ENCODE measurements around the gene MYO7B. TPM values are rescaled to one million over a fixed set of nuclear protein-coding genes. Genes with fewer than 3 reads are reported as not detected.

Gene MYO7B
- total and polyA plus RNA-seq, 12 donors, result 0.13 to 1.5 (median 0.32) TPM; not detected in 1

- Histone ChIP-seq H3K4me3 (no peak overlapping the region), H3K4me1 (replicated peaks in 1 of 2) (no peaks in the 10 kb centered on the region), H3K9me3 (replicated peaks in 1 of 3) (no peaks in the 10 kb centered on the region), H3K27me3 (no peaks in the 10 kb centered on the region), H3K27ac (no peak overlapping the region), H3K36me3 (replicated peaks in 1 of 2) (no peaks in the 10 kb centered on the region)
- WGBS, 4 donors, result 88 to 89% (median 88%) methylated on average over 8 of the region's 8 CpGs
- DNase-seq, result peak in 1 of 7 donors; percentile 7
- intact Hi-C loops (cut with DNase I), result no loop called here
- no peak for TF ChIP-seq CTCF (IDR thresholded peaks at IDR 0.05)
- no peak for TF ChIP-seq POLR2A (IDR thresholded peaks at IDR 0.05)
Measured at GRCh38 chr2:127604986-127605385, 69.5 kb downstream of the MYO7B start.

- Histone ChIP-seq H3K27me3 (no peaks in the 10 kb centered on the region), H3K4me1 (replicated peaks in 1 of 2) (no peaks in the 10 kb centered on the region), H3K4me3 (no peak overlapping the region), H3K9me3 (replicated peaks in 1 of 3) (no peaks in the 10 kb centered on the region), H3K27ac (no peak overlapping the region), H3K36me3 (replicated peaks in 1 of 2) (no peaks in the 10 kb centered on the region)
- 79 to 87% (median 86%) methylated on average over 7 of the region's 7 CpGs for WGBS, 4 donors
- DNase-seq, result peak in 1 of 7 donors; percentile 5
- intact Hi-C loops (cut with DNase I), result no loop called here
- TF ChIP-seq CTCF (IDR thresholded peaks at IDR 0.05), result no peak
- TF ChIP-seq POLR2A (IDR thresholded peaks at IDR 0.05), result no peak
Measured at GRCh38 chr2:127605691-127606263, 70.3 kb downstream of the MYO7B start.

- no peak for TF ChIP-seq CTCF (IDR thresholded peaks at IDR 0.05)
- TF ChIP-seq POLR2A (IDR thresholded peaks at IDR 0.05), result no peak
- no peaks in the 10 kb centered on the region for H3K27me3 ChIP-seq
- 86 to 95% (median 91%) methylated on average over 11 to 17 of the region's 17 CpGs for WGBS, 4 donors
- no peak overlapping the region for H3K27ac ChIP-seq
- H3K9me3 ChIP-seq (replicated peaks in 1 of 3), result no peaks in the 10 kb centered on the region
- no peaks in the 10 kb centered on the region for H3K36me3 ChIP-seq (replicated peaks in 1 of 2)
- no peaks in the 10 kb centered on the region for H3K4me1 ChIP-seq (replicated peaks in 1 of 2)
- H3K4me3 ChIP-seq, result no peak overlapping the region
- intact Hi-C loops (cut with DNase I), result no loop called here
- peak in 2 of 7 donors; percentile 5 to 21 for DNase-seq
Measured at GRCh38 chr2:127606625-127607398, 71.3 kb downstream of the MYO7B start.

GRCh38 chr2:127607399-127607908, 72.0 kb downstream of the MYO7B start:
- Histone ChIP-seq H3K9me3 (replicated peaks in 1 of 3) (no peaks in the 10 kb centered on the region), H3K4me1 (replicated peaks in 1 of 2) (no peaks in the 10 kb centered on the region), H3K4me3 (no peak overlapping the region), H3K36me3 (replicated peaks in 1 of 2) (no peaks in the 10 kb centered on the region), H3K27ac (no peak overlapping the region), H3K27me3 (no peaks in the 10 kb centered on the region)
- intact Hi-C loops (cut with DNase I), result no loop called here
- no peak for TF ChIP-seq CTCF (IDR thresholded peaks at IDR 0.05)
- no peak for TF ChIP-seq POLR2A (IDR thresholded peaks at IDR 0.05)
- 86 to 93% (median 90%) methylated on average over 7 to 9 of the region's 9 CpGs for WGBS, 4 donors
- peak in 2 of 7 donors; percentile 6 to 21 for DNase-seq
